HG02759 (cell line): ENCODE results near the gene EPM2AIP1.
A peak's percentile ranks its signal among the peaks of the same experiment; 100 is the strongest.
"Not testable (repeated sequence)": the region's sequence is repeated elsewhere in the genome, so short reads cannot be mapped to it uniquely, and the experiment has no call there.

Source experiments
- ATAC-seq: cut with Tn5 transposase; IDR thresholded peaks from one replicate; pipeline ENCODE4 v1.9.1; 2021; ENCODE audit warnings: mild to moderate bottlenecking, moderate library complexity; ENCODE audit not compliant: unreplicated experiment

EPM2AIP1 gene

DNA sequence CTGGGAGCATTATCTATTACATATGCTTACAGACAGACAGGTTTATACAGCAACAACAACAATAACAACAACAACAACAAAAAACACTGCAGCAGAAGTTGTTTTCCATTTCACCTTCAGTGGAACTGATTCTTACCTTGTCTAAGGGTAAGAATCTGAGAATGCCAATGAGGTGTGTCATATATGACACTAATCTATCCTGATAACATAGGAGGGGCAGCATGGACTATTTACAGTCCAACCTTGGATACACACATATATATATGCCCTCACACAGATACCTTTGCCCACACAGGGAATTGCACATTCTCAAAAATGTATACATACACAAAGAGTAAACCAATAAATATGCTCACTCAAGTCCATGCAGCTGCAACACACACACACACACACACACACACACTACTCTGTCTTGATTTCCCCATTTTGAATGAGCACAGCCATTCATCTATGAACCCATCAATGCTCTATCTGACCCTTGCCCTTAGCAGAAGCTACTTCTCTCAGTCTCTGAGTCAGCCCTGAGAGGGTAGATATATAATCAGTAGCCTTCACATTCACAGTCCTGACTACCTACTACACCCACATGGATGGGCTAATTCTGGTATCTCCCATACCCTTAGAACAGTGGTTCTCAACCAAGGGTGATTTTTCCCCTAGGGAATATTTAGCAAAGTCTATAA lies 38.3 kb downstream of the EPM2AIP1 start:
- ATAC-seq, result no peak

DNA sequence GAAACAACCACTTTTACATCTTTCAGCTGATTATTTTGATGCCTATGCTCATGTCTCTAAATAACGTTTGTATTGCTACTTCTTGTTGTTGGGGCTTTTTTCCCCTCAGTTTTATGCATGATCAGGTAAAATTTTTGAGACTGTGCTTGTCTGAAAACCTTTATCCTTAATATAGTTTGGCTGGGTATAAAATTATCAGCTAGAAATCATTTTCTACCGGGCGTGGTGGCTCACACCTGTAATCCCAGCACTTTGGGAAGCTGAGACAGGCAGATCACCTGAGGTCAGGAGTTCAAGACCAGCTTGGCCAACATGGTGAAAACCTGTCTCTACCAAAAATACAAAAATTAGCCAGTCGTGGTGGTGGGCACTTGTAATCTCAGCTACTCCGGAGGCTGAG lies 45.1 kb downstream of the EPM2AIP1 start:
- not testable (repeated sequence) for ATAC-seq

DNA sequence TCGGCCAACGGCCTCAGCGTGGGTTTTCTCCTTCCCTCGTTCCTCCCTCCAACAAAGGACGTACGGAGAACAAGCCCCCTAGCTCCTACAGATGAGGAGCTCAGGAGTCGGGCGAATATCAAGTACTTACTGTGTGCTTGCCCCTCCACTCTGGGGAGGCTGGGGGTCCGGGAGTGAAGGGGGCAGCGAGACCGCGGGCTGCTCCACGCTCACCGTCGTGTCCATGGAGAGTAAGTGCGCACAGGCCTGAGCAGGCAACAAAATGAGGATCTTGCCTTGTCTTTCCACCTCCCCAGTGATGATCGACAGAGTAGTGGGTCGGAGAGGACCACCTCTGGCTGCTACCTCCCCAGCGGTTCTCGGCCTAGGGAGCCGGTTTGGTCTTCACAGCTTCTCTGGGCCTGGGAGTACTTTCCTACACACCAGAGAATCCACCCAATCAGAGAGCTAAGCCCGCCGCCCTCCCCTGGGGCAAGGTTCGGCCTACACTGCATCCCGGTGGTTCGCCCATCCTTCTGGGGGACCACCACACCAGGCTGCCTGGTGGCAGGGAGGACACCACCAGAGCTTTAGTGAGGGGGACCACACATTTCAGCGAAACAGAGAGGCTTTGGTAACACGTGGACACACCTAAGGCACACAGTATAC lies 47.5 kb downstream of the EPM2AIP1 start:
- no peak for ATAC-seq

DNA sequence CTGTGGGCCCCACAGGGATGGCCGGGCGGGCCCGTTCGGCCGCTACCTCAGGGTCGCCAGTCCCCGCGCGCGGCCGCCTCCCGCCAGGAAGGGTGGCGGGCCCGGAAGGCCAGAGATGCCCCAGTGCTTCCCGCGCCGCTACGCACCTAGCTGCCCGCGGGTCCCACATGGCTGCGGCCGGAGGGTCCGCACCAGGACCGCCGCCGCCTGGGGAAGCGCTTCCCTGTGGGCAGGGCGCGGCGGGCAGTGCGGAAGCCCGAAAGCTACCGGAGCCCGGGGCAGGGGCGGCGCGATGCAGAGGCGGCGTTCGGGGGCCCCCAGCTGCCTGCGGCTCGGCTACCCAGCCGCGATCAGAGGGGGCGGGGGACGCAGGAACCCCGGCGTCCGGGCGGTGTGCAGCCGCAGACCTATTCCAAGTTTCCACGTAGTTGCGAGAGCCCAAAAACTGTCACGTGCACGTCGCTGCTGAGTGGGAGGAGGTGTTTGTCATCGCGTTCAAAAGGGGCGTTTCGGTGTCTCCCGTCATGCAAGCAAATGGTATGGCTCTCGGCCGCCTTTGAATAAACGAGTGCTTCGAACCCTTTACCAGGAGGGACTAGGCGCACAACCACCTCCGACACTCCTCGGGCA lies 48.2 kb downstream of the EPM2AIP1 start, which contains the start of gene TRANK1:
TRANK1 (minus strand) TSS at position 414 of the 630 bp plus-strand sequence; CDS start at position 169, 245 bp downstream.
- peak; percentile 70 for ATAC-seq

DNA sequence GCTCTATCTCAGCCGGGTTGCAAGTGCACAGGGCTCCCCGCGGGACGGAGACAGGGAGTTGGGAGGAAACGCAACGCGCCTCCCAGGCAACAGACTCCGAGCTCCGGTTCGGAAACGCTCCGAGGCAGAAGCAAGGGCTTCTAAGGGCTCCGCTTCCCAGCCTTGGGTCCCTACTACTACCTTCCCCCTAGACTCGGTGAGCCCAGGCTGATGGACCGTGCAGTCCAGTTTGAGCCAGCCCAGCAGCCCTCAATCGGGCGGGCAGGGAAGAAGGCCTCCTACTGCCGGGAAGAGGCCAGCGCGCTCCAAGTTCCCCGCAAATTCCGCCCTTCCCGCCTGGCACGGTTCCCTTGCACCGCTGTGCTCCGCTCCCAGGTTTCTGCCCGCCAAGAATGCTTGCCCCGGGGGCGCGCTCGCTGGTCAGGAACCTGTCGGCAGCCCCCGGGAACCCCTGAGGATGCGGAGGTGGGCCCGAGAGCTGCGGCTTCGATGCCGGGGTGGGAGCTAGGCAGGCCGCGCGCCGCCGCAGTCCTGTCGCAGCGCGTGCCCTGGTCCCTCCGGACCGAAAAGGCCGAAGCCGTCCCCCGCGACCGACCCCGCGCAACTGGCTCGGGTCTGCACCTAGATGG lies 48.8 kb downstream of the EPM2AIP1 start:
- ATAC-seq, result peak; percentile 62

DNA sequence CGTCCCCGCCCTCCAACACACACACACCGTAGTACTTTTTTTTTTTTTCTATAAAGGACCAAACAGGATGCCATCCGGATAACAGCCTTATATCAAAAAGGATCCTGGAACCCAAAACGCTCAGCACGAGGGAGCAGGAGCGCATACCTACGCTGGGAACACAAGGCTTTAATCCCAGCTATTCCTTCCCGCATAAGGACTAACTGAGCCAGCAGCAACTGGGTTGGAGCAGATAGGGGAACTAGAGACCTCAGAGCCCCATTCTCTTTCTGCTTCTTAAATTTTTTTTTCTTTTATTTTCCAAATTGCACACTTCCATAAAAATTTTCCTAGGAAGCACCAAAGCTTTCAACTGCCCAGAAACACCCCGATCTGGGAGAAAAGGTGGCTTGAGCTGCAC lies 49.3 kb downstream of the EPM2AIP1 start:
- ATAC-seq, result no peak

DNA sequence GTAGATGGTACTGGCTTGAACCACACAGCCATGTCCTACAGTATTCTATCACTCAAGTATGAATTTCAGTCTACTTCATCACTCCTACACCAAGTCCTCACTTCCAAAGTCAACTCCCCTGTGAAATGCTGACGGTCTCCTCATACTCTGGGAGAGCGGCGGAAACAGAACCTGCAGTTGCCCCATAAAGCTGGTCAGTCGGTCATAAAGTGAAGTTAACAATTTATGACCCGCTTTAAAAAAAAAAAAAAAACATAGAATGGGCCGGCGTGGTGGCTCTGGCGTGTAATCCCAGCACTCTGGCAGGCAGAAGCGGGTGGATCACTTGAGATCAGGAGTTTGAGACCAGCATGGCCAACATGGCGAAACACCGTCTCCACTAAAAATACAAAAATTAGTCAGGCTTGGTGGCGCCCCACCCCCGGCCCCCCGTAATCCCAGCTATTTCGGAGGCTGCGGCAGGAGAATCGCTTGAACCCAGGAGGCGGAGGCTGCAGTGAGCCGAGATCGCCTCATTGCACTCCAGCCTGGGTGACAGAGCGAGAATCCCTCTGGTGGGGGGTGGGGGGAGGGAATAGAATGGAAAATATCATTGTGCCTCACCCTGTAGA lies 50.2 kb downstream of the EPM2AIP1 start:
- no peak for ATAC-seq

DNA sequence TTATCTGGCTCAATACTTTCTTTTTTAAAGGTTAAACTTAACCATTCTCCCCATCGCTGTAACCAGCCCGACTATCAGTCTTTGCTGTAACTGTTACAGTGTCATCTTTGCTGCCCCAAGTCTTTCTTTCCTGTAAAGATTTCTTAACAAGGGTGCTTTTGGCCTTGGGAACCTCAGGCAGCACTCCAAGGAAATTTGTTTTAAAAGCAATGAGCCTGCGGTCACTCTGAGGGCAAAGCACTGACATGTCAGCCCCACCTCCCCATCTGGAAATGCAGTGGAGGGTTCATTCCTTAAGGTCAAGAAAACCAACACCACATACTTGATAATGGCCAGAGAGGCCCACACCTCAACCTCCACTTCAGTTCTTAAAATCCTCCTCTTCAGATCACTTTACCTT lies 51.3 kb downstream of the EPM2AIP1 start:
- ATAC-seq, result no peak

DNA sequence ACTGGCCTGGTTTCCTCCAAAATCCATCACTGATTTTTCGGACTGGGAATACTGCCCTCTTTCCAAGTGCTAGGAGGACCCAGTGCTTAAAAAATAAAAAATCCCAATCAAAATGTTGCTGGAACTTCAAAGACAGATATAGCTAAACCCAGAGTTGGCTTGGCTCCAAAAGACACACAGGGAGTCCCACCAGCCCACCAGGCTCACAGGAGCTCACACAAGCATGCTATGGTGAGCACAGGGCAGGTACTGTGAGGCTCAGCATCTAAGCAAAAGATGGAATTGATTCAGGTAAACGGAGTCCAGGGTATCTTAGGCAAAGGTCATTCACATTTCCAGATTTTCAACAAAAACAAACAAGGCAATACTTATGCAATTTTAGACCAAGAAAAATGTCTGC lies 51.8 kb downstream of the EPM2AIP1 start:
- no peak for ATAC-seq

DNA sequence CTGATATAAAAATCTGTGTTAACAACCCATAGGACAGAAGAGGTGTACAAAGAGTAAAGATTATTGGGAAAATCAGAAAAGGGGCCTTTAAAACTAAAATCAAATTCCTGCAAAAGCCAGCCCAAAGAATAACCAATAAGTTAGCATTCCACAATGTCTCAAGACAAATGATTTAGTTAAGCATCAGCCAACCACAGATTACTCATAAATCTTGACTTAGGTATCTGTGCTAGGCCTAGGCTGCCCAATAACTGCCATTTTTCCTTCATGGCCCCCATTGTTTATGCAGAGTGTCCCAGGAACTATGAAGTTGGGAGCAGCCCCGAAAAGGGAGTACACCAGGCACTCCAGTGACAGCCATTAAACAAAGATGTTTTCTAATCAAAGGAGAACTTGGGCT lies 55.4 kb downstream of the EPM2AIP1 start:
- no peak for ATAC-seq
